Esophagus muscularis mucosa (tissue), 4 donors: ENCODE measurements around the gene SH2D5. TPM values are rescaled to one million over a fixed set of nuclear protein-coding genes. Genes with fewer than 3 reads are reported as not detected.

ENCODE experiments used
- total RNA-seq, 4 donors: library from RNA; depleted of rRNA; stranded (reverse); fragments of >200 nt; gene quantifications; one replicate each; pipeline versions ENCODE4 v1.1.0 to v1.2.1, GENCODE V29; 2016

The SH2D5 gene
- total RNA-seq, 4 donors from 2014 or later, result 0.42 to 7.2 (median 1.7) TPM

Other genes with a start within 250 kb of the SH2D5 start
- 10 to 100 TPM; 22.2 to 31.1 (median 25.6) TPM for gene CAMK2N1, start 246.5 kb downstream of the SH2D5 start, total RNA-seq
- gene MUL1, start 224.6 kb downstream of the SH2D5 start, total RNA-seq, result 10 to 100 TPM; 24.5 to 71.3 (median 42.7) TPM
- 1 to 10 TPM in 3 of 4 donors, not detected in 1; 2.2 to 4.2 (median 3.6) TPM for gene FAM43B, start 180.1 kb downstream of the SH2D5 start, total RNA-seq
- gene CDA, start 143.6 kb downstream of the SH2D5 start, total RNA-seq, result 1 to 10 TPM; 1.7 to 7.5 (median 6.0) TPM
- 100 to 1,000 TPM; 175 to 330 (median 242) TPM for gene PINK1, start 99.2 kb downstream of the SH2D5 start, total RNA-seq
- gene DDOST, start 71.3 kb downstream of the SH2D5 start, total RNA-seq, result 100 to 1,000 TPM in 2 of 4 donors, 10 to 100 TPM in 2; 86.4 to 126 (median 103) TPM
- gene KIF17, start 14.7 kb downstream of the SH2D5 start, total RNA-seq, result 1 to 10 TPM; 2.0 to 7.3 (median 3.4) TPM
- gene HP1BP3, start 54.6 kb upstream of the SH2D5 start, total RNA-seq, result 100 to 1,000 TPM; 213 to 349 (median 277) TPM